Measurements from ENCODE around the gene GNAT2. TPM values are rescaled to one million over a fixed set of nuclear protein-coding genes. Genes with fewer than 3 reads are reported as not detected.
A peak's percentile ranks its signal among the peaks of the same experiment; 100 is the strongest.

GNAT2 gene
- total and polyA plus RNA-seq, 2 donors (not counting 1 experiment from before 2014, with no cell fraction given), result 0.17 to 0.22 TPM

- Histone ChIP-seq H3K27ac (ENCODE audit: insufficient read depth, low read length) (peak overlapping the region; percentile 96), H3K9me3 (ENCODE audit: control insufficient read depth, insufficient read depth, low read depth, low read length) (no peaks in the 10 kb centered on the region), H3K36me3 (ENCODE audit: control insufficient read depth, insufficient read depth, low read length) (no peaks in the 10 kb centered on the region), H3K27me3 (ENCODE audit: control insufficient read depth, insufficient read depth, low read length) (no peaks in the 10 kb centered on the region), H3K4me2 (ENCODE audit: extremely low read depth, insufficient read depth, low read length) (peak overlapping the region; percentile 11), H3K4me3 (replicated peaks in 1 of 4; ENCODE audit: control extremely low read depth in 1 of 4, insufficient read depth in 1 of 4, low read depth in 3 of 4, low read length in 4 of 4) (peak overlapping the region in 3 of 4 experiments; percentile 52 to 85 (median 75)), H3K79me2 (ENCODE audit: control insufficient read depth, insufficient read depth, low read length) (peaks cover 35% of the 10 kb centered on the region), H3K9ac (ENCODE audit: insufficient read depth, low read length) (peak overlapping the region; percentile 90), H4K20me1 (ENCODE audit: control insufficient read depth, extremely low read depth, insufficient read depth, low read length) (no peaks in the 10 kb centered on the region), H2AFZ (ENCODE audit: low read length) (peak overlapping the region; percentile 57), H3K4me1 (ENCODE audit: control insufficient read depth, extremely low read depth, insufficient read depth, low read length) (peaks cover 22% of the 10 kb centered on the region)
- no peak for DNase-seq (ENCODE audit: low read depth in 2 of 2)
- TF ChIP-seq, protein P1, sequence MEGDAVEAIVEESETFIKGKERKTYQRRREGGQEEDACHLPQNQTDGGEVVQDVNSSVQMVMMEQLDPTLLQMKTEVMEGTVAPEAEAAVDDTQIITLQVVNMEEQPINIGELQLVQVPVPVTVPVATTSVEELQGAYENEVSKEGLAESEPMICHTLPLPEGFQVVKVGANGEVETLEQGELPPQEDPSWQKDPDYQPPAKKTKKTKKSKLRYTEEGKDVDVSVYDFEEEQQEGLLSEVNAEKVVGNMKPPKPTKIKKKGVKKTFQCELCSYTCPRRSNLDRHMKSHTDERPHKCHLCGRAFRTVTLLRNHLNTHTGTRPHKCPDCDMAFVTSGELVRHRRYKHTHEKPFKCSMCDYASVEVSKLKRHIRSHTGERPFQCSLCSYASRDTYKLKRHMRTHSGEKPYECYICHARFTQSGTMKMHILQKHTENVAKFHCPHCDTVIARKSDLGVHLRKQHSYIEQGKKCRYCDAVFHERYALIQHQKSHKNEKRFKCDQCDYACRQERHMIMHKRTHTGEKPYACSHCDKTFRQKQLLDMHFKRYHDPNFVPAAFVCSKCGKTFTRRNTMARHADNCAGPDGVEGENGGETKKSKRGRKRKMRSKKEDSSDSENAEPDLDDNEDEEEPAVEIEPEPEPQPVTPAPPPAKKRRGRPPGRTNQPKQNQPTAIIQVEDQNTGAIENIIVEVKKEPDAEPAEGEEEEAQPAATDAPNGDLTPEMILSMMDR (conservative IDR thresholded peaks at IDR 0.05 in 1 of 2, IDR thresholded peaks at IDR 0.05 in 1 of 2; ENCODE audit: low read depth in 1 of 2, low read length in 2 of 2), result no peak
- no peak for TF ChIP-seq EZH2 (IDR thresholded peaks at IDR 0.05; ENCODE audit: low read length, missing control alignments)
Observed at GRCh38 chr1:109618661-109619575, 498 bp downstream of the GNAT2 start.

DNA sequence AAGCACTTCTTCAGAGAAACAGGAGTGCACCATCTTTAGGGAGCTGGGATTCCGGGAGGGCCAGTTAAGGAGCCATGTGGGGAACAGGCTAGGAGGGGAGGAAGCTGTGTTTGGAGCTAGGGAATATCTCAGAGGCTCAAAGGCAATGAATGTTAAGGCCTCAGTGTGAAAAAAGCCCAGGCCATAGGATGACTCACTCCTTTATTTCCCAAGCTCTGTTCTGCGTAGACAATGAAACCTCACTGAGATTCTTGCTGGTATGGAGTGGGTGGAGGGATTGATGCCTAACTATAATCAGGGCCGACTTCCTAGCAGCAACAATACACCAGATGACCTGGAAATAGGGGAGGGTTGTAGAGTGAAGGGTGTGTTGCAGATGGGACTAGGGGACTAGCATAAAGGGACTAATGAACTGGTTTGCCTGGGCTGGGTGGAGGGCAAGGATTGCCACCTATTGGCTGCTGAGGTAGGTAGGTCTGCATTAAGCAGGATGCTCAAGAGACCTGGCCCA lies 2.1 kb downstream of the GNAT2 start:
- Histone ChIP-seq H3K36me3 (ENCODE audit: control insufficient read depth, insufficient read depth, low read length) (no peaks in the 10 kb centered on the region), H3K9ac (ENCODE audit: insufficient read depth, low read length) (no peak overlapping the region), H2AFZ (ENCODE audit: low read length) (peak overlapping the region; percentile 34), H3K27ac (ENCODE audit: insufficient read depth, low read length) (peak overlapping the region; percentile 49), H3K4me3 (replicated peaks in 1 of 4; ENCODE audit: control extremely low read depth in 1 of 4, insufficient read depth in 1 of 4, low read depth in 3 of 4, low read length in 4 of 4) (no peak overlapping the region), H3K4me2 (ENCODE audit: extremely low read depth, insufficient read depth, low read length) (peak overlapping the region; percentile 27), H3K79me2 (ENCODE audit: control insufficient read depth, insufficient read depth, low read length) (peaks cover 19% of the 10 kb centered on the region), H4K20me1 (ENCODE audit: control insufficient read depth, extremely low read depth, insufficient read depth, low read length) (no peaks in the 10 kb centered on the region), H3K9me3 (ENCODE audit: control insufficient read depth, insufficient read depth, low read depth, low read length) (no peaks in the 10 kb centered on the region), H3K4me1 (ENCODE audit: control insufficient read depth, extremely low read depth, insufficient read depth, low read length) (peaks cover 26% of the 10 kb centered on the region), H3K27me3 (ENCODE audit: control insufficient read depth, insufficient read depth, low read length) (no peaks in the 10 kb centered on the region)
- peak; percentile 92 to 97 for DNase-seq (ENCODE audit: low read depth in 2 of 2)
- TF ChIP-seq, protein P1 (conservative IDR thresholded peaks at IDR 0.05 in 1 of 2, IDR thresholded peaks at IDR 0.05 in 1 of 2; ENCODE audit: low read depth in 1 of 2, low read length in 2 of 2), result no peak
- no peak for TF ChIP-seq EZH2 (IDR thresholded peaks at IDR 0.05; ENCODE audit: low read length, missing control alignments)

- no peak overlapping the region for H3K27ac ChIP-seq (ENCODE audit: insufficient read depth, low read length)
- no peak for DNase-seq (ENCODE audit: low read depth in 2 of 2)
- no peak overlapping the region for H3K4me2 ChIP-seq (ENCODE audit: extremely low read depth, insufficient read depth, low read length)
- TF ChIP-seq, protein P1 (conservative IDR thresholded peaks at IDR 0.05 in 1 of 2, IDR thresholded peaks at IDR 0.05 in 1 of 2; ENCODE audit: low read depth in 1 of 2, low read length in 2 of 2), result no peak
- TF ChIP-seq EZH2 (IDR thresholded peaks at IDR 0.05; ENCODE audit: low read length, missing control alignments), result no peak
- peaks cover 19% of the 10 kb centered on the region for H3K4me1 ChIP-seq (ENCODE audit: control insufficient read depth, extremely low read depth, insufficient read depth, low read length)
- H3K9ac ChIP-seq (ENCODE audit: insufficient read depth, low read length), result no peak overlapping the region
- H3K79me2 ChIP-seq (ENCODE audit: control insufficient read depth, insufficient read depth, low read length), result peaks cover 10% of the 10 kb centered on the region
- no peaks in the 10 kb centered on the region for H3K27me3 ChIP-seq (ENCODE audit: control insufficient read depth, insufficient read depth, low read length)
- H4K20me1 ChIP-seq (ENCODE audit: control insufficient read depth, extremely low read depth, insufficient read depth, low read length), result no peaks in the 10 kb centered on the region
- H2AFZ ChIP-seq (ENCODE audit: low read length), result no peak overlapping the region
- no peaks in the 10 kb centered on the region for H3K36me3 ChIP-seq (ENCODE audit: control insufficient read depth, insufficient read depth, low read length)
- H3K9me3 ChIP-seq (ENCODE audit: control insufficient read depth, insufficient read depth, low read depth, low read length), result no peaks in the 10 kb centered on the region
- no peak overlapping the region for H3K4me3 ChIP-seq (replicated peaks in 1 of 4; ENCODE audit: control extremely low read depth in 1 of 4, insufficient read depth in 1 of 4, low read depth in 3 of 4, low read length in 4 of 4)
Observed at GRCh38 chr1:109616391-109616790, 3.0 kb downstream of the GNAT2 start.
